HL-60 (cell line): ENCODE measurements around the gene TRAP1.

ENCODE experiments used
- DNase-seq, 2 experiments: peaks; one replicate each; pipeline ENCODE4 v3.0.0-alpha.2; 2010 to 2020; ENCODE audit warnings: low read depth in 1 of 2, low spot score in 1 of 2
- H3K27ac ChIP-seq: fragments of 250-450 bp; sonication (Bioruptor Pico); replicated peaks from 2 replicates; pipeline ENCODE4 v1.5.1; 2020; ENCODE audit warnings: mild to moderate bottlenecking, moderate library complexity
- H3K27me3 ChIP-seq: fragments of 250-450 bp; sonication (Bioruptor Pico); 2 replicates; pipeline ENCODE4 v1.5.1; 2021; ENCODE audit warnings: mild to moderate bottlenecking, moderate library complexity; ENCODE audit not compliant: insufficient read depth, poor library complexity, severe bottlenecking
- H3K4me3 ChIP-seq: replicated peaks from 2 replicates; pipeline ENCODE4 v1.5.1; 2011; ENCODE audit warnings: mild to moderate bottlenecking, control low read depth, low read length; ENCODE audit not compliant: insufficient read depth
- CTCF ChIP-seq: IDR thresholded peaks from one replicate; pipeline ENCODE4 v1.5.1; 2011; ENCODE audit warnings: low read length, control low read depth, inconsistent platforms; ENCODE audit not compliant: insufficient read depth
- GABPA ChIP-seq: IDR thresholded peaks from 2 replicates; pipeline ENCODE4 v1.6.1; 2012; ENCODE audit warnings: low read depth
- POLR2AphosphoS5 ChIP-seq: IDR thresholded peaks from 2 replicates; pipeline ENCODE4 v1.6.1; 2012; ENCODE audit warnings: low read depth
- REST ChIP-seq: IDR thresholded peaks from 2 replicates; pipeline ENCODE4 v1.6.1; 2012; ENCODE audit warnings: low read depth; ENCODE audit not compliant: insufficient replicate concordance
- SPI1 ChIP-seq: IDR thresholded peaks from 2 replicates; pipeline ENCODE4 v1.6.1; 2012; ENCODE audit warnings: low read depth, mild to moderate bottlenecking, borderline replicate concordance

TRAP1 gene

GRCh38 chr16:3645504-3646347 is 71.6 kb downstream of the TRAP1 start:
- Histone ChIP-seq H3K27ac (no peak overlapping the region), H3K27me3 (no peaks in the 10 kb centered on the region), H3K4me3 (no peak overlapping the region)
- DNase-seq: no peak
- TF ChIP-seq SPI1: no peak
- TF ChIP-seq POLR2AphosphoS5: no peak
- no peak for TF ChIP-seq REST
- TF ChIP-seq GABPA: no peak
- no peak for TF ChIP-seq CTCF

GRCh38 chr16:3645108-3645503 is 72.2 kb downstream of the TRAP1 start:
- TF ChIP-seq CTCF: no peak
- TF ChIP-seq GABPA: no peak
- TF ChIP-seq POLR2AphosphoS5: no peak
- no peak for TF ChIP-seq SPI1
- no peak for TF ChIP-seq REST
- Histone ChIP-seq H3K27me3 (no peaks in the 10 kb centered on the region), H3K4me3 (no peak overlapping the region), H3K27ac (no peak overlapping the region)
- no peak for DNase-seq

- Histone ChIP-seq H3K27me3 (no peaks in the 10 kb centered on the region), H3K4me3 (no peak overlapping the region), H3K27ac (no peak overlapping the region)
- TF ChIP-seq GABPA (no peak), CTCF (no peak), SPI1 (no peak), POLR2AphosphoS5 (no peak), REST (no peak)
- DNase-seq: no peak
Measured at GRCh38 chr16:3643095-3643730, 74.1 kb downstream of the TRAP1 start.
